Measurements from ENCODE around the gene MAP3K3. TPM values are rescaled to one million over a fixed set of nuclear protein-coding genes. Genes with fewer than 3 reads are reported as not detected.

Gene MAP3K3
- total RNA-seq, 1 experiment from 2014 or later: 14.1 TPM

GRCh38 chr17:63657786-63658185 is 35.6 kb downstream of the MAP3K3 start:
- Histone ChIP-seq H3F3A (ENCODE audit: insufficient read depth, low read depth) (no peaks in the 10 kb centered on the region), H2AFZ (no peak overlapping the region), H3K27ac (no peak overlapping the region), H3K4me2 (no peak overlapping the region), H3K9me3 (ENCODE audit: insufficient read depth, low read depth) (no peaks in the 10 kb centered on the region), H3K4me3 (no peak overlapping the region), H3K4me1 (replicated peaks; ENCODE audit: insufficient read depth) (no peaks in the 10 kb centered on the region), H3K27me3 (ENCODE audit: insufficient read depth, low read depth) (no peaks in the 10 kb centered on the region), H3K9me2 (ENCODE audit: insufficient read depth) (no peaks in the 10 kb centered on the region), H4K20me1 (ENCODE audit: insufficient read depth) (no peaks in the 10 kb centered on the region), H3K36me3 (ENCODE audit: low read depth) (no peaks in the 10 kb centered on the region), H3K79me2 (ENCODE audit: low read depth) (no peaks in the 10 kb centered on the region)
- intact Hi-C loops (cut with micrococcal nuclease; ENCODE audit: unreplicated experiment): no loop called here
- TF ChIP-seq EZH2 (IDR thresholded peaks at IDR 0.05; ENCODE audit: low read depth) (no peak), CTCF (conservative IDR thresholded peaks at IDR 0.05) (no peak)
- ChIA-PET CTCF (interaction anchor here (0.6 kb wide), 1 partner anchor 172 kb away, joined by 4 read pairs; no protein-coding TSS in a partner anchor), POLR2A (ENCODE audit: unreplicated experiment) (no interaction called here)
- DNase-seq: no peak
- BruUV-seq (replicated peaks): no TSS peak

GRCh38 chr17:63658366-63658765 is 36.1 kb downstream of the MAP3K3 start:
- Histone ChIP-seq H3K27ac (no peak overlapping the region), H3K4me1 (replicated peaks; ENCODE audit: insufficient read depth) (no peaks in the 10 kb centered on the region), H3K4me2 (no peak overlapping the region), H3K9me3 (ENCODE audit: insufficient read depth, low read depth) (no peaks in the 10 kb centered on the region), H4K20me1 (ENCODE audit: insufficient read depth) (no peaks in the 10 kb centered on the region), H3F3A (ENCODE audit: insufficient read depth, low read depth) (no peaks in the 10 kb centered on the region), H3K9me2 (ENCODE audit: insufficient read depth) (no peaks in the 10 kb centered on the region), H3K79me2 (ENCODE audit: low read depth) (no peaks in the 10 kb centered on the region), H3K27me3 (ENCODE audit: insufficient read depth, low read depth) (no peaks in the 10 kb centered on the region), H2AFZ (no peak overlapping the region), H3K36me3 (ENCODE audit: low read depth) (no peaks in the 10 kb centered on the region), H3K4me3 (no peak overlapping the region)
- ChIA-PET POLR2A (ENCODE audit: unreplicated experiment) (no interaction called here), CTCF (no interaction called here)
- BruUV-seq (replicated peaks): no TSS peak
- TF ChIP-seq EZH2 (IDR thresholded peaks at IDR 0.05; ENCODE audit: low read depth): no peak
- TF ChIP-seq CTCF (conservative IDR thresholded peaks at IDR 0.05): no peak
- intact Hi-C loops (cut with micrococcal nuclease; ENCODE audit: unreplicated experiment): no loop called here
- DNase-seq: no peak

- Histone ChIP-seq H3K27ac (no peak overlapping the region), H4K20me1 (ENCODE audit: insufficient read depth) (no peaks in the 10 kb centered on the region), H2AFZ (no peak overlapping the region), H3K9me3 (ENCODE audit: insufficient read depth, low read depth) (no peaks in the 10 kb centered on the region), H3K27me3 (ENCODE audit: insufficient read depth, low read depth) (no peaks in the 10 kb centered on the region), H3K4me1 (replicated peaks; ENCODE audit: insufficient read depth) (no peaks in the 10 kb centered on the region), H3K79me2 (ENCODE audit: low read depth) (no peaks in the 10 kb centered on the region), H3K4me3 (no peak overlapping the region), H3K36me3 (ENCODE audit: low read depth) (no peaks in the 10 kb centered on the region), H3K9me2 (ENCODE audit: insufficient read depth) (no peaks in the 10 kb centered on the region), H3K4me2 (no peak overlapping the region), H3F3A (ENCODE audit: insufficient read depth, low read depth) (no peaks in the 10 kb centered on the region)
- ChIA-PET POLR2A (ENCODE audit: unreplicated experiment) (interaction anchor here (0.5 kb wide), 1 partner anchor 57 kb away, joined by 9 read pairs; no protein-coding TSS in a partner anchor), CTCF (no interaction called here)
- intact Hi-C loops (cut with micrococcal nuclease; ENCODE audit: unreplicated experiment): no loop called here
- no peak for DNase-seq
- TF ChIP-seq EZH2 (IDR thresholded peaks at IDR 0.05; ENCODE audit: low read depth) (no peak), CTCF (conservative IDR thresholded peaks at IDR 0.05) (no peak)
- BruUV-seq (replicated peaks): no TSS peak
These were observed 37.6 kb downstream of the MAP3K3 start for GRCh38 chr17:63659850-63660249.
